ENCODE results near the gene COPS3.
A peak's percentile ranks its signal among the peaks of the same experiment; 100 is the strongest.

COPS3 gene

DNA sequence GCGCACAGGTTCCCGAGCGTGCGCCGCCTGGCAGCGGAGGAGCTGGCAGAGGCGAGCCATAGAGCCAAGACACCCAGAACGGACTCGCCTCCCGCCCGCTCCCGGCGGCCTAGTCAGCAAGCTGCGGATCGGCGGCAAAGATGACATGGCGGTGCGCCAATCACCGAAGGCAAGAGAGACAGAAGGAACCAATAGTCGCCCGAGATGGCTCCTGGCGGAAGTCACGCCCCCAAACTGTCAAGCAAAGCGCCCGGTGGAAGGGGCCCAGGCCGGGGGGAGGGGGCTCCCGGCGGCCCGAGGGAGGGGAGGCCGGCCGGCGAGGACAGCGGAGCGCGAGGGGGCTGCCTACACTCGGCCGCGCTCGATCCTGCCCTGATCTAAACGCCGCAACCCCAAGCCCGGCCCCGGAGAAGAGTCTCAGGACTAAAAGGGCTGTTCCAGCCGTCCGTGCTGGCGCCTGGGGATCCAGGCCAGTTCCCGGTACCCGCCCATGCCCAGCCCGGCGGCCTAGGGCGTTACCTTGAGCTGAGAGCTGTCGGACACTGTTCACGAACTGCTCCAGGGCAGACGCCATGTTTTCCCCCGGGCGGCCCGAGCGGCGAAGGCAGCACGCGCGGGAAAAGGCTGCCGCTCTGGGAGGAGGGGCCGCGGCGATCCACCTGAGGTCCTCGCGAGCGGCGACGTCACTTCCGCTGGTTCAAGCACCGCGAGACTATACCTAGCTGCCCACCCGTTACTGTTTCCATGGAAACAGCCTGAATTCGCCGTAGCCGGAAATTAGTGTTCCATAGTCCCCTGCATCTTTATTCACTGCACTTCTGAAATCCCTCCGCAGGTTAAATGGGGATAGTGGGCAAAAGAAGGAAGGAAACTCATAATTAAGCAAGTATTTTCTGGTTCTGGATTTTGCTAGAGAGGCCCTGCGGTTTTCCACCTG, at the start of gene COPS3:
TSS of gene COPS3 (minus strand) at position 634 of the 937 bp plus-strand sequence. CDS start at position 574, 60 bp downstream.
- H3K9ac ChIP-seq (ENCODE audit: low read length) = peak within 1 kb of the TSS; percentile 98
- peaks cover 41% of the 10 kb centered on the region for H4K20me1 ChIP-seq (ENCODE audit: insufficient read depth, low read length)
- no peaks in the 10 kb centered on the region for H3K27me3 ChIP-seq (replicated peaks; ENCODE audit: insufficient read depth, low read length)
- H3K79me2 ChIP-seq (ENCODE audit: low read length) = peaks cover 51% of the 10 kb centered on the region
- TF ChIP-seq, protein P1, sequence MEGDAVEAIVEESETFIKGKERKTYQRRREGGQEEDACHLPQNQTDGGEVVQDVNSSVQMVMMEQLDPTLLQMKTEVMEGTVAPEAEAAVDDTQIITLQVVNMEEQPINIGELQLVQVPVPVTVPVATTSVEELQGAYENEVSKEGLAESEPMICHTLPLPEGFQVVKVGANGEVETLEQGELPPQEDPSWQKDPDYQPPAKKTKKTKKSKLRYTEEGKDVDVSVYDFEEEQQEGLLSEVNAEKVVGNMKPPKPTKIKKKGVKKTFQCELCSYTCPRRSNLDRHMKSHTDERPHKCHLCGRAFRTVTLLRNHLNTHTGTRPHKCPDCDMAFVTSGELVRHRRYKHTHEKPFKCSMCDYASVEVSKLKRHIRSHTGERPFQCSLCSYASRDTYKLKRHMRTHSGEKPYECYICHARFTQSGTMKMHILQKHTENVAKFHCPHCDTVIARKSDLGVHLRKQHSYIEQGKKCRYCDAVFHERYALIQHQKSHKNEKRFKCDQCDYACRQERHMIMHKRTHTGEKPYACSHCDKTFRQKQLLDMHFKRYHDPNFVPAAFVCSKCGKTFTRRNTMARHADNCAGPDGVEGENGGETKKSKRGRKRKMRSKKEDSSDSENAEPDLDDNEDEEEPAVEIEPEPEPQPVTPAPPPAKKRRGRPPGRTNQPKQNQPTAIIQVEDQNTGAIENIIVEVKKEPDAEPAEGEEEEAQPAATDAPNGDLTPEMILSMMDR (IDR thresholded peaks at IDR 0.05; ENCODE audit: low read length) = no peak
- TF ChIP-seq EZH2 (optimal IDR thresholded peaks at IDR 0.05; ENCODE audit: low read depth, low read length) (no peak), EZH2phosphoT487 (IDR thresholded peaks at IDR 0.05; ENCODE audit: low read length) (no peak)
- no peaks in the 10 kb centered on the region for H3K36me3 ChIP-seq (replicated peaks; ENCODE audit: insufficient read depth, low read length)
- H3F3A ChIP-seq (ENCODE audit: insufficient read depth, low read length) = peaks cover 3% of the 10 kb centered on the region
- H3K4me2 ChIP-seq (ENCODE audit: low read depth, low read length) = peak within 1 kb of the TSS; percentile 86
- peak within 1 kb of the TSS; percentile 77 for H2AFZ ChIP-seq (ENCODE audit: low read length)
- H3K27ac ChIP-seq (ENCODE audit: low read length) = peak within 1 kb of the TSS; percentile 92
- H3K4me1 ChIP-seq (ENCODE audit: low read length) = peaks cover 18% of the 10 kb centered on the region
- peak; percentile 97 for DNase-seq
- peak within 1 kb of the TSS; percentile 86 for H3K4me3 ChIP-seq (ENCODE audit: low read length)
- no peaks in the 10 kb centered on the region for H3K9me3 ChIP-seq (replicated peaks; ENCODE audit: insufficient read depth, low read length)
- H3K9me2 ChIP-seq (replicated peaks; ENCODE audit: insufficient read depth, low read length) = no peaks in the 10 kb centered on the region

DNA sequence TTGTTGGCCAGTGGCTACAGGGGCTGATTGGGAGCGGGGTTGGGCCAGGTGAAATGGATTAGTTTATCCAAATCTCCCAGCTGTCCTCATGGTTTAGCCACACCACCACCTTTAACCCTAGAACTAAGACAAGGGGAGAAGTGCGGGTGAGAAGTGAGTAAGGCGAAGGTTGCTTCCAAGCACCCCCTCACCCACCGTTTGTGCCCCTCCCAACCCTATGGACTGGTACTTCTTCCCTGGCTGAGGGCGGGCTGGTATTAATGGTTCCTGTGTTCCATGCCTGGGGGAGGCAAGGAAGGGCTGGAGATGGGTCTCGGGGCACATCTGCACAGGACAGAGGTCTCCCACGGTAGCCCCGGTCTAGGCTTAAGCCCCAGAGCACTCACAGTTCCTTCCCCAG, 47.2 kb upstream of the COPS3 start:
- Histone ChIP-seq H3K4me3 (ENCODE audit: low read length) (no peak overlapping the region), H3K9me3 (replicated peaks; ENCODE audit: insufficient read depth, low read length) (no peaks in the 10 kb centered on the region), H3K27me3 (replicated peaks; ENCODE audit: insufficient read depth, low read length) (no peaks in the 10 kb centered on the region), H3K4me1 (ENCODE audit: low read length) (no peaks in the 10 kb centered on the region), H3K4me2 (ENCODE audit: low read depth, low read length) (no peak overlapping the region), H3K27ac (ENCODE audit: low read length) (no peak overlapping the region), H4K20me1 (ENCODE audit: insufficient read depth, low read length) (no peaks in the 10 kb centered on the region), H2AFZ (ENCODE audit: low read length) (no peak overlapping the region), H3F3A (ENCODE audit: insufficient read depth, low read length) (no peaks in the 10 kb centered on the region), H3K79me2 (ENCODE audit: low read length) (no peaks in the 10 kb centered on the region), H3K36me3 (replicated peaks; ENCODE audit: insufficient read depth, low read length) (no peaks in the 10 kb centered on the region), H3K9ac (ENCODE audit: low read length) (no peak overlapping the region), H3K9me2 (replicated peaks; ENCODE audit: insufficient read depth, low read length) (no peaks in the 10 kb centered on the region)
- no peak for DNase-seq
- TF ChIP-seq, protein P1 (IDR thresholded peaks at IDR 0.05; ENCODE audit: low read length) = no peak
- TF ChIP-seq EZH2 (optimal IDR thresholded peaks at IDR 0.05; ENCODE audit: low read depth, low read length) (no peak), EZH2phosphoT487 (IDR thresholded peaks at IDR 0.05; ENCODE audit: low read length) (no peak)

DNA sequence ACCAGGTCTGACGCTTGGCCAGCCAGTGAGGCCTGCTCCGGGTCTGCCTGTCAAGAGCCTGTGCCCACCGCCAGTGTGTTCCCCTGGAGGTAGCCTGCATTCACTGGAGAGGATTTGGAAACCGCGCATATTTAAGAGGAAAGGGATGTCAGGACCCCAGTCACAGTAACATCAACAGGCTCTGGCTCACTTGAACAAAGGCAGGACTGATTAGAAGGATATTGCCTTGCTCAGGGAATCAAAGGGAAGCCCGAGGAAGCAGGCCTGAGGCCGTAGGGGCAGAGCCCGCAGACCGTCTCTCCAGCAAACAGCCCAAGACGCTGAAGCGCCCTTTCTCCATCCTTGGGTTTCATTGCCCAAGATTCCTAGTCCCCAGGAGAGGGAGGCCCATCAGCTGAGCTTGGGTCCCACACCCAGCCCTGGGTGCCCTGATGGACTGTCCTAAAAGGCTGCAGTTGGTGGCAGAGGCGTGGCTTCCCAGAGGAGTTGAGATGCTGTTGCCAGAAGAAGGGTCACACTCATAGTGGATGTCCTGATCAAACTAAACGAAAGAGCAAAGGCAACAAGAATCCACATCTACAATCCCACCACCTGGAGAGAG, 45.3 kb upstream of the COPS3 start:
- no peak for DNase-seq
- Histone ChIP-seq H3K27ac (ENCODE audit: low read length) (no peak overlapping the region), H3F3A (ENCODE audit: insufficient read depth, low read length) (no peaks in the 10 kb centered on the region), H3K9ac (ENCODE audit: low read length) (no peak overlapping the region), H2AFZ (ENCODE audit: low read length) (no peak overlapping the region), H3K4me2 (ENCODE audit: low read depth, low read length) (no peak overlapping the region), H3K4me1 (ENCODE audit: low read length) (no peaks in the 10 kb centered on the region), H3K9me3 (replicated peaks; ENCODE audit: insufficient read depth, low read length) (no peaks in the 10 kb centered on the region), H4K20me1 (ENCODE audit: insufficient read depth, low read length) (no peaks in the 10 kb centered on the region), H3K36me3 (replicated peaks; ENCODE audit: insufficient read depth, low read length) (no peaks in the 10 kb centered on the region), H3K4me3 (ENCODE audit: low read length) (no peak overlapping the region), H3K9me2 (replicated peaks; ENCODE audit: insufficient read depth, low read length) (no peaks in the 10 kb centered on the region), H3K79me2 (ENCODE audit: low read length) (no peaks in the 10 kb centered on the region), H3K27me3 (replicated peaks; ENCODE audit: insufficient read depth, low read length) (no peaks in the 10 kb centered on the region)
- TF ChIP-seq EZH2 (optimal IDR thresholded peaks at IDR 0.05; ENCODE audit: low read depth, low read length) = no peak
- no peak for TF ChIP-seq EZH2phosphoT487 (IDR thresholded peaks at IDR 0.05; ENCODE audit: low read length)
- TF ChIP-seq, protein P1 (IDR thresholded peaks at IDR 0.05; ENCODE audit: low read length) = no peak
